Measurements from ENCODE around the gene VTN.

GRCh38 chr17:28350271-28350670 is 19.8 kb downstream of the VTN start:
- TF ChIP-seq, protein P1, sequence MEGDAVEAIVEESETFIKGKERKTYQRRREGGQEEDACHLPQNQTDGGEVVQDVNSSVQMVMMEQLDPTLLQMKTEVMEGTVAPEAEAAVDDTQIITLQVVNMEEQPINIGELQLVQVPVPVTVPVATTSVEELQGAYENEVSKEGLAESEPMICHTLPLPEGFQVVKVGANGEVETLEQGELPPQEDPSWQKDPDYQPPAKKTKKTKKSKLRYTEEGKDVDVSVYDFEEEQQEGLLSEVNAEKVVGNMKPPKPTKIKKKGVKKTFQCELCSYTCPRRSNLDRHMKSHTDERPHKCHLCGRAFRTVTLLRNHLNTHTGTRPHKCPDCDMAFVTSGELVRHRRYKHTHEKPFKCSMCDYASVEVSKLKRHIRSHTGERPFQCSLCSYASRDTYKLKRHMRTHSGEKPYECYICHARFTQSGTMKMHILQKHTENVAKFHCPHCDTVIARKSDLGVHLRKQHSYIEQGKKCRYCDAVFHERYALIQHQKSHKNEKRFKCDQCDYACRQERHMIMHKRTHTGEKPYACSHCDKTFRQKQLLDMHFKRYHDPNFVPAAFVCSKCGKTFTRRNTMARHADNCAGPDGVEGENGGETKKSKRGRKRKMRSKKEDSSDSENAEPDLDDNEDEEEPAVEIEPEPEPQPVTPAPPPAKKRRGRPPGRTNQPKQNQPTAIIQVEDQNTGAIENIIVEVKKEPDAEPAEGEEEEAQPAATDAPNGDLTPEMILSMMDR (IDR thresholded peaks at IDR 0.05; ENCODE audit: low read depth, low read length): no peak
- no peak for TF ChIP-seq EZH2phosphoT487 (IDR thresholded peaks at IDR 0.05; ENCODE audit: low read depth)
